GM21786 (cell line): ENCODE results near the gene COL21A1.

ENCODE experiments used
- ATAC-seq: cut with Tn5 transposase; IDR thresholded peaks from one replicate; pipeline ENCODE4 v1.9.1; 2021; ENCODE audit not compliant: unreplicated experiment

The COL21A1 gene

DNA sequence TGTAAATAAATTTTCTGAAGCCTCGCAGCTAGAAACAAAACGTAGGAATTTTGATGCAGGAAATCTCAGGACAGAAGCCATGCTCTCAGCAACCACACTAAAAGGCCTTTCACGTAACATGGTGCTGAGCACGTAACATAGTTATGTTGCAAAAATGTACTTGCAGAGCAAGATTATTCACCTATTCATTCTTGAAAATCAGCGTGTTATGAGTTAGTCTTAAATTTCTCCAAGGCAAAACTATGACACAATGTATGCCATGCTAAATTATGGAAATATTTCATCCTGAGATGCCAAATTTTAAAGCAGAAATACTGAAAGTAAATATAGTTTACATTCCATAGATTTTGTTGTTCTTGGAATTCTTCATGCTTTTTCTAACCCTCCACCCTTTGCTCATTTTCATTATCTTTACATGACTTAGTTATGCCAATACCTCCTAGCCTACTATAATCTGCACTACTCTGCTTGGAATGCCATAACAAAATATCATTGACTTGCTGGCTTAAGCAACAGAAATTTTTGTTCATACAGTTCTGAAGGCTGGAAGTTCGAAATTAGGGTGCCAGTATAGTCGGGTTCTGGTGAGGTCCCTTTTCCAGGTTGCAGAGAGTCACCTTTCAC lies 192.2 kb downstream of the COL21A1 start:
- no peak for ATAC-seq

DNA sequence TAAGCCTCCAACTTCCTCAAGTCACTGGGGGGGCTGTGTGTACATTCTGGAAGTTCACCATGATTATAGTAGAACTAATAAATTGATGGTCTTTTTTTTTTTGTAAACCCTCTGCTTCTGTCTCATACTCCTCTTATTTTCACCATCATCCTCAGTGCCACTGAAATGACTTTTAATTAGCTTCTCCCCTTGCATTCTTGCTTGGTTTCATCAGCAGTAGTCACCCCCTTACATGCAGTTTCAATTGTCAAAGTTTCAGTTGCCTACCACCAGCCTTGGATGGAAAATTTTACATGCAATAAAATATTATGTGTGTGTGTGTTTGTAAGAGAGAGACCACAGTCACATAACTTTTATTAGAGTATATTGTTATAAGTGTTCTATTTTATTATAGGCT lies 196.2 kb downstream of the COL21A1 start:
- no peak for ATAC-seq

DNA sequence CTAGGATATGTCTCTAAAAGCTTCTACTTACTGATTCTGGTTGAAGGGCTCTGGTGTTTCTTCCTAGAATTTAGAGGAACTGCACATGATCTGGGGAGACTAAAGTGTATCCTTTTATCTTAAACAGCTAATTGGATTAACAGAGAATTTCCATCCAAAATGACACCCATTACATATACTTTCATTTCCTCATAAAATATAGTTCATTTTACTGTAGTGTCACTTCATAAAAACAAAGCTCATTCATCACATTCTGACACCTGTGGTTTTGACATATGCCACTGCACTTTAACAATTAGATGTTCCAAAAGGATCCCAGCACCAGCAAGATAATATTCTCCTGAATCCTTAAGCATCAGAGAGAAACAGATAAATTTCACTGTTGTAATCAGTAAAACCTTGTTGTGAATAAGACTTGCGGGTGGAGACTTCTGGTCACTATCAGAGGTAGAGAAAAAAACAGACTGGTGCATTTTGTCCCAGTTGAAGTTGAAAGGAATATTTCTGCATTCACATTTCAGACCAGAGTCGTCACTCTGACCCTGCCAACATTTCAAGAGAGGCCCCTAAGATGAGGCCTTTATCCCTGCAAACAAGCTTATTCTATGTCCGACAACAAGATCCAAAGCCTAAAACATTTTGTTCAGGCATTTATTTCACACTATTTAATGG lies 196.7 kb downstream of the COL21A1 start:
- no peak for ATAC-seq

GRCh38 chr6:56048601-56049000 lies 198.8 kb downstream of the COL21A1 start:
- ATAC-seq = no peak

DNA sequence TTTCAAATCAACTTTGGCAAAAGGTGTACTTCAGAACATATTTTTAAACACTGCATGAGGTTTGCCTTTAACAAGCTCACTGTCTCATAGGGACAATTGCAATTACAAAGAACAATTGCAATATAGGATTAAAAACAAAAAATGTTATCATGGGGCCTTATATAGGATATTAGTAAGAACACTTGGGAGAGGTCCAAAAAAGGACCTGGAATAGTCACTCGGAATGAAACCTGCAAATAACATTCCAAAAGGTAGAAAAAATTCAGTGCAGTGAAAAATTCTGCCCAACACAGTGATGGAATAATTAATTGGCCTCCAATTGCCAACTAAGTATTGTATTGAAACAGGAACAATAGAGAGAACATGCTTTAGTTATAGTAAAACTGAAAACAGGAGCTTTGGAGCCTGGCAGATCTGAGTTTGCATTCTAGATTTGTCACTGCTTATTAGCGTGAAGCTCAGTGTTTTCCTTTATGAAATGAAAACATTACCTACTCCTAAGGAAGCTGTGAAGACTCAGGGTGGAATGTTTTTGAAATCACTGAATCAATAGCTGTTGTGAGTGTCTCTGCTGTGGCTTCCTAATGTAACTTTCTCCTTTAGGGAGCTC lies 199.3 kb downstream of the COL21A1 start:
- no peak for ATAC-seq

GRCh38 chr6:56046576-56046975 lies 200.8 kb downstream of the COL21A1 start:
- ATAC-seq = no peak

- no peak for ATAC-seq
Observed at GRCh38 chr6:56043761-56044160, 203.6 kb downstream of the COL21A1 start.

- ATAC-seq = no peak
Observed at GRCh38 chr6:56043076-56043475, 204.3 kb downstream of the COL21A1 start.

- ATAC-seq = no peak
Observed at GRCh38 chr6:56041591-56041990, 205.8 kb downstream of the COL21A1 start.

DNA sequence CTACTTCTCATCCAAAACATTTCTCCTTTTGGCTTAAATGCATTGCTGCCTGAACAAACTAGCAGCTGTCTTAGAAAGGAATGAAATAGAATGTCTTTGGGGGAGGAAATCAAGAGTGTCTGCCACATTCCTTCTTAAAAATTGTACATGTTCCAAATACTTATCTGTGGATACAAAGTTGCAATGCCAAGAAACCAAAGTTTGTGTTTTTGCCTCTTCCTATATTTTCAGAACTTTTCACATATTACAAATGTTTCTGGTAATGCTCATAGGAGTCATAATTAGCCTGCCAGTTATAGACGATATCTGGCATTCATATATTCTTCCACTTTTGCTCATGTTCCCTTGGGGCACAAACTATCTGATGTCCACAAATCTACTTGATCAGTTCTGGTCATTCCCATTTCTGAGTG lies 206.5 kb downstream of the COL21A1 start:
- no peak for ATAC-seq

- ATAC-seq = no peak
Observed at GRCh38 chr6:56040223-56040622, 207.2 kb downstream of the COL21A1 start.

DNA sequence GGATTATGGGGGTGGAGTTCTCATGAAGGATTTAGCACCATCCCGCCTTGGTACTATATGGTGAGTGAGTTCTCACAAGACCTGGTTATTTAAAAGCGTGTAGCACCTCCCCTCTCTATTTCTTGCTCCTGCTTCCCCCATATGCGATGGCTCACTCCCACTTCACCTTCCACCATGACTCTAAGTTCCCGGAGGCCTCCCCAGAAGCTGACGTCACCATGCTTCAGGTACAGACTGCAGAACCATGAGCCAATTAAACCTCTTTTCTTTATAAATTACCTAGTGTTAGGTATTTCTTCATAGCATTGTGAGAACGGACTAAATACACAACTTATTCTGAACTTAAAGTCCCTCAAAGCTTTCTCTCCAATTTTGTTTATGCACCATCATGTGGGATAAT lies 208.6 kb downstream of the COL21A1 start:
- no peak for ATAC-seq

- ATAC-seq = no peak
Observed at GRCh38 chr6:56037601-56038000, 209.8 kb downstream of the COL21A1 start.

GRCh38 chr6:56036916-56037600 lies 210.3 kb downstream of the COL21A1 start:
- no peak for ATAC-seq

DNA sequence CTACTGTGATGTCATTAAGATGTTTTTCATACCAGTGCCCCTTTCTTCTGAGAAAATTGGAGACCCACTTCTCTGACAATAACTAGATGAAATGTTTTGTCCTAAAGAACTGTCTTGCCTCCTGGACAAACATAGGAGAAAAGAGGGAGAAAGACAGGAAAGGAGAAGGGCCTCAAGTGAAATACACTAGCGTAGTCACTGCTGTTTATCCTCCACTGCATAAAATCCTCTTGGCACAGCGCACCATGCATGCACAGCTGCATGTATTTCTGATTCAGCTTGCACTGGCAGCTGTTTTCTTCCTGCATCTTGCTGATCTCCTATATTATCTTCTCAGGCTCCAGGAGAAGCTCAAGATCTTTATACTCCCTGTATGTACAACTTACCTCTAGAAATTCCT lies 214.0 kb downstream of the COL21A1 start:
- no peak for ATAC-seq

GRCh38 chr6:56032715-56033260 lies 214.6 kb downstream of the COL21A1 start:
- ATAC-seq = no peak

GRCh38 chr6:56027865-56028264 lies 219.5 kb downstream of the COL21A1 start:
- ATAC-seq = no peak

DNA sequence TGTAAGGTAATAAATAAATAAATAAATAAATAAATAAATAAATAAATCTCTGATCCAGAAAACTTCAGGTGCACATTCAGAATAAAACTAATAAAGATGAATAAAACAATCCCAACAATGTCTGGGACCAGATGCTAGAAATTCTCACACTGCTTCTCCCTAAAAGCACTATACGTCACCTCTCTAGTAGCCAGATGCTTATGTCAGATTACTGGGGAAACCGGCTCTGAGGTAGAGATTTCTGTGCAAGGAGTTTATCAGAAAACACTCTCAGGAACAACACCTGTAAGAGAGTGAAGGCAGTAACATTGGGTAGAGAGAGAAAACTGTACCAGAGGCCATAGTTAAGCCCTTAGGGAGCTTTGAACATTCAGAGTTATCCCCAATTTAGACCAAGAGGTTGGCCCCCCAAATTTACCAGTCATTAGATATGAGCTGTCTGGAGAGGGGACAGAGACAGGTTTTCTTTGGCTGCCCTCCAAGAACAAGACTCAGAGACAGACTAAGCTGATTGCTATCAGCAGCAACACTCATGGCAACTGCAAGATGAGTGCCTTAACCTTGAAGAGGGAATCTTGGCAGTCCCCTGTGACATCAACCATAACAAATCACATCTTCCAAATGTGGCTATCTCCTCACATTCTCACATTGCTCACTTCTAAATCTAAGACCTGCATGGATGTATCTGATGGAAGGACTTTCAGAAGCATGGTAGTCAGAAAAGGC lies 220.8 kb downstream of the COL21A1 start:
- no peak for ATAC-seq

- ATAC-seq = no peak
Observed at GRCh38 chr6:56025795-56026194, 221.6 kb downstream of the COL21A1 start.

- ATAC-seq = no peak
Observed at GRCh38 chr6:56024931-56025330, 222.4 kb downstream of the COL21A1 start.

GRCh38 chr6:56023829-56024228 lies 223.6 kb downstream of the COL21A1 start:
- ATAC-seq = no peak
